ENCODE results near the gene NLRP6.
"Not testable (repeated sequence)": the region's sequence is repeated elsewhere in the genome, so short reads cannot be mapped to it uniquely, and the experiment has no call there.

The NLRP6 gene

DNA sequence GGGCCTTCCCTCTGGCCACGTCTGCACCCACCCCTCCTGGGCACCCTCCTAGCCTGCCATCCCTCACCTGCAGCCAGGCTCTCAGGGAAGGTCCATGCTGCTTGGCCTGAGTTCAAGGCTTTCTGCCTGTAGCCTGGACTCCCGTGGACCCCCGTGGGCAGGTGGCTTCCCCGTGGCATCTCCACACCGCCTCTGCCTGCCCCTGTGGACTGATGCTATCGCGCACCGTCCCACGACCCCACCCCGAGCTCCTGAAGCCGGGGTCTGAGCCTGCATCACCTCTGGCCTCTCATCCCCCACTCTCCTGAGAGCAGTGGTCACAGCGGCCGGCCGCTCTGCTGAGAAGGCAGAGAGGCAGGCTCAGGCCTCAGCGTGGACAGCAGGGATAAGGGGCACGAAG, 16.6 kb downstream of the NLRP6 start:
- no peak for DNase-seq

DNA sequence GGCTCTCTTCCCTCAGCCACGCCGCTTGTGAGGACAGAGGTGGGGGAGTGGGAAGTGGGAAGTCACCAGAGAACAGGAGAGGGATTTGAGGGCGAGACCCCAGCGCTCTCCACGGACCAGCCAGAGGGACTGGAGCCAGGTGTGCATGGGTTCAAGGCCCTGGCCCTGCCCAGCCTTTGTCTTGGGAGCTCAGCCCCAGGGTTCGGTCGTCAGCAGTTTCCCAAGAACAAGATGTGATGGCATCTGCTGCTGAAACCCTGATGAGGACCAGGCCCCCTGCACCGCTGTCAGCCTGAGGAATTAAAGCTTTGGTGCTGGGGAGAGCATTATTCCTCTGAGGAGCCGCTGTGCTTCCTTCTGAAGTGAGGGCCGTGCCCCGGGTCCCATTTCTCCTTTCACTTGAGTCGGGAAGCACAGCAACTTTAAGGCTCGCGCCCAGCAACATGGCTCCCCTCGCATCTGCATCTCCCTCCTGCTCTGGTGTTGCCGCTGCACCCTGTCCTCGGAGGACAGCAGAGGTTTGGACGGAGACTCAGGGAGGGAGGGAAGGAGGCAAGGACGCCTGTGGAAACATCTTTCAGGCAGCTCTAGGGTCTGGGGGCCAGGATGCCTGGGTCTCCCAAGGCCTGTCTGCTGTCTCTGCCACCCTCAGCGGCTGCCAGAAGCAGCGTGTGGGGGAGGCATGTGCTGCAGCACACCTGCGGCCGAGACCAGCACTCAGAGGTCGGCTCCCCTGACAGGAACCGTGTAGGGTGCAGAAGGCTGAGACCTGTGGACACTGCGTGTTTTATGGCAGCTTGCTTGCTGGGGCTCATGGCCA, 17.4 kb downstream of the NLRP6 start:
- no peak for DNase-seq

DNA sequence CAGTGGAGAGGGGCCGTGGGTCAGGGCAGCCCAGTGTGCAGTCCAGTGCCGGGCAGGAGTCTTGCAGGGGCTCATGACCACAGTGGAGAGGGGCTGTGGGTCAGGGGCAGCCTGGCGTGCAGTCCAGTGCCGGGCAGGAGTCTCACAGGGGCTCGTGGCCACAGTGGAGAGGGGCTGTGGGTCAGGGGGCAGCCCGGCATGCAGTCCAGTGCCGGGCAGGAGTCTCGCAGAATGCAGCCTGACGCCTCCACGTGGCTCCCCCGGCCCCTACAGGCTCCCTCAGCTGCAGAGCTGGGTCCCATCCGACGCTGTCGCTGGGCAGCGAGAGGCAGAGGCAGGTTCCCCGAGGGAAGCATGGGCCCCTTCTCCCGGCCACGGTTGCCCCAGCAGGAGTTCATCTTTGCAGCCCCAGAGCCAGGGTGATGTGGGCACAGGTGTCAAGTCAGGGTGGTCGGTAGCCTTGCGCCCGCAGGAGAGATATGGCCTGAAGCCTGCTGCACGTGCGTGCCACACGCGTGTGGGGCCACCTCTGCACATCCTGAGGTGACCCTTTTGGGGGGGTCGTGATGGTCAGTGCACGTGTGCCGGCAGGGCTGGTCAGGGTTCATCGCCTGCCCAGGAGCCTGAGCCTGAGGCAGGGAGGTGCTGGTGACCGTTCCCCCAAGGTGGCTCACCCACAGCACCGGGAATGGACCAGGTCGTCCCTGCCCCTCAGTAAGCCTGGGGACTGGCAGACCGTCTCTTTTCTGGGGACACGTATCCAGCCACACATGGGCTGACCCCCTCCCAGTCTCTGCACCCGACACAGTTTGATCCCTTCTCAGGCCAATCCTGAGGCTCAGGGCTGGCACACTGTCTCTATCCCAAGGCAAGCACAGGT, 18.2 kb downstream of the NLRP6 start:
- DNase-seq: no peak

DNA sequence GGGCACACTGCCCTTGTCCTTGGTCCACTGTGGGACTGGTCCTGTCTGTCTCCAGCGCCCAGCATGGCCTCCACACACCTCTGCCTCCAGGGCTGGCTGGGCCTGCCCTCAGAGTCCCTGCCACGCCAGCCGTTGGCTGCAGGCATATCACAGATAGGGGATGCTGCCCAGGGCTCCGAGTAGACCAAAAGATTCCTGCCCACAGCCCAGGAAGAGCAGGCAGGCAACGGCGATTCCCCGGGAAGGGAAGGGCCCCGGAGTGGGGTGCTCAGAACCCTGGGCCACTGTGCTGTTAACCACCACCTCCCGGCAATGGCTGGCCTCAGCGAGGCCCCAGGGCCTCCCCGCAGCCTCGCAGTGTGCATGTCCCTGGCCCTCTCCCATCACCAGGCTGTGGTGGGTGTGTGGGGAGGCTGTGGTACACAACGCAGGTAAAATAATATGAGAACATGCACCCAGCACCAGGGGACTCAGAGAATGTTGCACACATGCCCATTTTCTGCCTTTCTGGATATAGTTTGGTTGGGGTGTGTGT, 18.9 kb downstream of the NLRP6 start:
- DNase-seq: no peak

DNA sequence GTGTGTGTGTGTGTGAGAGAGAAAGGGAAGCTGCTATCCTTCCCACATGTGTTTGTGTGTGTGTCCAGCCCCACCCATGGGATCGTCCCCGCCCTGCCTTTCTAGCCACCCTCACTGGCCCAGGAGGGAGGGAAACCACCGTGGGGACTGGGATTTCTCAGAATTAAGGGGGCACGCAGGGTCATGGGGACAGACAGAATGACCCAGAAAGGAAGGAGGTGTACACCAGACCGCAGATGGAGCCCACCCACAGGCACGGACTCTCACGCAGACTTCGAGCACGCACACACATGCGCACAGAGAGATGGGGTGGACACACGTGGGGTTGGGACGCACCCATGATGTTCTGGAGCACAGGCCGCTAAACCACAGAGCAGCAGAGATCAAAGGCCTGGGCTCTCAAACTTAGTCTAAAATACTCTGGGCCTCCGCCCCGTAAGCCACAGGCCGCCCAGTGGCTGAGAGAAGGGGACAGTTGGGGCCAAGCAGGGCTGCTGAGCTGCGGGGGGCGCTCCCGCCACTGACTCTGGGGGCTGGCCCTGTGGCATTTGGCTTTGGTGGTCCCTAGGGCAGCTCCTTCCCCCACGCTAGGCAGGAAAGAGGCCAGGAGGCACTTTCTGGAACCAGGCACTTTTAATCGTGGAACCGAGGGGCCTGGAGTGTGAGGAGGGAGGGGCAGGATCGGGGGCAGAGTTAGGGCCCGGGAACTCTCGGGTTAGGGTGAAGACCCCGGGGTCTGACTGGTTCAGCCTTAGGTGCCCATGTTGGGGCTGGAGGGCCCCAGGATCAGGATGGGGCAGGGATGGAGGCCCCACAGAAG, 19.6 kb downstream of the NLRP6 start:
- DNase-seq: peak; percentile 67

DNA sequence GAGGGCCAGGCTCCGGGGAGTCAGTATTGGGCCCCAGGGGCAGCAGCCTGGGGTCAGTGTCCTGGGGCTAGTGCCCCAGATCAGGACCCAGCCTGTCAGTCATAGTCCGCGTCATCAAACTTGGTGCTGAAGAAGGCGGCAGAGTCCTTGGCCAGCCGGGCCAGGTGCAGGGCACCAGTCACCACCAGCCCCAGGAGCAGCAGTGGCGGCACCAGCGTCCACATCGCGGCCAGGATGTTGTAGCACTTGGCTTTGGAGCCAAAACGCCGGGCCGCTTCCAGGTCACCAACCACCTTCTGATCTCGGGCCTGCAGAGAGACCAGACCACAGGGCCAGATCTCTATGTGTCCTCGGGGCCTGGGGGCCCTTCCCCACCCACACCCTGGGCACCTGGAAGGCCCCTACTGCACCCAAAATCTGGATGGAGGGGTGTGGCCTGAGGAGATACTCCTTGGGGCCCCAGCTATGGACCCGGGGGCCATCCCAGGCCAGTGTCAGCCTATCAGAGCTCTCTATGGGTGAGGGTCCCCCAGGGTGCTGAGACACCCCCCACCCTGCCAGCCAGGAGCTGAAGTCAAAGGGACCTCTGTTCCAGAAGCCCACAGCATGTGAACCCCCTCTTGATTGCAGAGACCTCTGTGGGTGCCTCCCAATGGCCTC, 20.3 kb downstream of the NLRP6 start:
- peak; percentile 15 for DNase-seq

DNA sequence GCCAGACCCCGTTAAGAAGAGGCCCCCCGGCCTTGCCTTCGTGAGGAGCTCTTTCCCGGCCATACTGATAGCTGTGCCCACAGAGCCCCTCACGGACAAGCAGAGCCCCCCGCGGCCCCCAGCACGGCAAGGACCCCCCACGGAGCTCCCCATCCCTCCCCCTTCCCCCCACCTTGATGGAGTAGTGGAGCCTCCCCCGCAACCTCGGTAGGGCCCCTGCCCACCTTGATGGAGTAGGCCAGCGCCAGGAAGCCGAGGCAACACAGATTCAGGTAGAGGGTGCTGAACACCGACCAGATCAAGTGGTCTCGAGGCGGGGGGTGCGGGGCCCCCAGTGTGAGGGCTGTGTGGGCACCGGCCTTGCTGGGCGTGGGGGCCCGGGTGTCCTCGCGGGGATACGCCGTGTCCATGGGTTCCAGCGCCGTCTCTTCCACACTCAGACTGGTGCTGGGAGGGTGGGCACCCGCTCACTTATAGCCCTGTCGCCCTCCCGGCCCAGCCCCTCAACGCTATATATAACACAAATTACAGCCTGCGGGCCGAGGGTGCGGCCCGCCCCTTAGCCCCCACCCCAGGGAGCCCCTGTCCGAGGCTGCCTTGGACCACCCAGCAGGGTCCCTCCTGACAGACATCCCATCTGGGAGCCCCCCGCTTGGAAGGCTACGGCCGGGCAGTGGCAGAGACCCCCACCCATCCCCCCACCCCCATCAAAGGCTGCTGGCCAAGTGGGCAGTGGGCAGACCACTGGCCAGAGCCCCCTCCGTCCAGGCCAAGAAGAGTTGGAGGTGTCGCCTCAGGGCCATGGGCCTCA, 21.1 kb downstream of the NLRP6 start, which contains the start of gene IFITM5:
IFITM5 (minus strand) TSS at position 446 of the 811 bp plus-strand sequence; CDS start at position 410, 36 bp downstream.
- DNase-seq: no peak

DNA sequence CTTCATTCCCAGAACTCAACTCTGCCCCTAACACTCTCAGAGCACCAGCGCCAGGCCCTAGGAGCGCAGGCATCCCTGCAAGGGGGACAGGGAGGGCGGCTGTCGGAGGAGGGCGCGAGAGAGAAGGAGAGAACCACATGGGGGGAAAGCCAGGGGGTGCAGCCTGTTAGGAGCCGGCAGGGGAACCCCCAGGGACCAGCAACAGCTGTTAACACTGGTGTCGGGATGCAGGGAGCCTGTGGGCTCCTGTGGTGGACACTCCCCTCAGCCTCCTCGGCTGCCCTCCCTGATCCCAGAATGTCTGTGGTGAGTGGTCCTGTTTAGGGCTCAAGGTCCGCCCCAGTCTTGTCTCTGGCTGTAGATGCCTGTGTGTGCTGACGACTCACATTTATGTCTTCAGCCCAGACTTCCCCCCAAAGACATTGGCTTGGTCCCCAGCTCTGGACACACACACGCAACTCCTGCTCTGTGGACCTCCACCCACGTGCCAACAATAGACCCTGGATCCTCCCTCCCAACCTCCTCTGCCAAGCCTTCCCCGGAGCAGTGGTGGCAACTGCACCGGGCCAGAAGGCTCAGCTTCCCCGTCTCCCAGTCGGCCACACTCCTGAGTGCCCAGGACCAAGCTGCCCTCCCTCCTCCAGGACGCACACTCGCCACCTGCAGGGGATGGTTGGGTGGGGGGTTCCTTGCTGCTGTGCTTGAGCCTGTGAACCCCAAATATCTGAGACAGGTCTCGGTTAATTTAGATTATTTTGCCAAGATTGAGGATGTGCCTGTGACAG, 21.9 kb downstream of the NLRP6 start:
- no peak for DNase-seq

DNA sequence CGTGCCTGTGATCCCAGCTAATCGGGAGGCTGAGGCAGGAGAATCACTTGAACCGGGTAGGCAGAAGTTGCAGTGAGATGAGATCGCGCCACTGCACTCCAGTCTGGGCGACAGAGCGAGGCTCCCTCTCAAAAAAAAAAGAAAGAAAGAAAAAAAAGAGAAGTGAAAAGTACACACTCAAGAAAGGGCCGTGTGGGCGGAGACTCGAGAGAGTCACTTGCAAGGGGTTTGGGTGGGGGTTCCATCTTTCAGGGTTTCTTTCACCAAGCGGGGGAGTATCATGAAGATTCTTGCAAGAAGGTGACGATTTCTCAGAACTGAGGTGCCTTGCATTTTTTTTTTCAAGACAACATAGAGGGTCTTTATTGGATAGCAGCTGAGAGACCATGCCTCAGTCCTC, 25.2 kb downstream of the NLRP6 start:
- DNase-seq: no peak

DNA sequence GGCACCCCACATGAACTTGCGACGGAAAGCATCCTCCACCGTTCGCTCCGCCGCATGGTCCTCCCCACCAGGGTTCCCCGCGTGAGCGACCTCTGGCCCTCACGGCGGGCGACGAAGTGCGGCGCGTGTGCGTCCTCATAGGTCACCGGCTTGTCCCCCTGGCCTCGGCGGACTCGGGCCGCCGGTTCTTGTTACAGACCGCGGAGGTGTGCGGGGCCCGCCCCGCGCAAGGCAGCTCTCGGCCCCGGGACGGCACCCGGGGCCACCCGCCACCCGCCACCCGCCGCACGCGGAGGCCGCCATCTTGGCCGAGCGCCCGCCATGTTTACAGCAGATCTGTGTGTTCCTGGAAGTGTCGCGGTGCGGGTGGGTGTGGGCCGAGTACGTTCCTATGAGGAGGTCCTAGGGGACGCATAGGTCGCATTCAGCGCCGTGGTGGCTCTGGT, 25.9 kb downstream of the NLRP6 start:
- DNase-seq: no peak

DNA sequence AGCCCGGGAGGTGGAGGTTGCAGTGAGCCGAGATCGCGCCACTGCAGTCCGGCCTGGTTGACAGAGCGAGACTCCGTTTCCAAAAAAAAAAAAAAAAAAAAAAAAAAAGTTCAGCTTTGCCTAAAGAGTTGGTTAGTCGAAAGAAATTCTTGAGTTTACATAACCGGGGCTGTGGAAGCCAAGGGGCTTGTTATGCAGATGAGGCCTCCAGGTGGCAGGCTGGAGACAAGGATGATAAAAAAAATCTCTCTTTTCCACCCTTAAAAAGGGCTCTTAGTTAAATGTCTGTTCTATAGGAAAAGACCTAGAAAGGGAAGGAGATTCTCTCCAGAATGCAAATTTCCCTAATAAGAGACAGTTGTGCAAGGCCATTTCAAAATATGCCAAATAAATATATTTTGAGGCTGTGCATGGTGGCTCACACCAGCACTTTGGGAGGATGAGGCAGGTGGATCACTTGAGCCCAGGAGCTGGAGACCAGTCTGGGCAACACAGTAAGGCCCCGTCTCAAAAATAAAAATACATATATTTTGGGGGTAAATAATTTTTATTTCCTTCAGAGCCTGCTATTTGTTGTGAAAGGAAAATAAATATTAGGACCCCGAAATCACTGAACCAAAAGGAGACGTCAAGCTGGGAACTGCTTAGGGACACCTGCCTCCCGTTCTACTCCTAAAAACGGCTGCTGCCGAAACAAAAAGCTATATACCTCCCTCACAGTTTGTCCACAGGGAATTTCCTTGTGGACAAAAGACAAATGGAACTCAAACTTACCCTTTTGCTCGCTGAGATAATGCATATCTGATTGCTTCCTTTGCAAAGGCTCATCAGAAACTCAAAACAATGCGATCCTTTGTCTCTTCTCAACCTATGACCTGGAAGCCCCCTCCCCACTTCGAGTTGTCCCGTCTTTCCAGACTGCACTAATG, 27.0 kb downstream of the NLRP6 start:
- peak; percentile 66 for DNase-seq

DNA sequence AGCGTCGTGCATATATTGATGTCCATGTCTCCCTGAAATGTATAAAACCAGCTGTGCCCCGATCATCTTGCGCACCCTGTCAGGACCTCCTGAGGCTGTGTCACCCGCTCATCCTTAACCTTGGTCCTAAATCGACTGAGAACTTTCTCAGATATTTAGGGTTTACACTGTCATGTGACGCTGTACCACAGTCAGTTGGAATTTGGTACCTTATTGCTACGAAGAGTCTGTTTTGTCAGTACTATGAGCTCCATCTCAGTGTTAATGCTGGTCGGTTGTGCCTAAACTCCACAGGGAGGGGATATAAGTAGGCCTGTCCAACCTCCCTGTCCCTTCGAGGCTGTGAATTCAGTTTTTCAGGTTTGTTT, 27.6 kb downstream of the NLRP6 start:
- DNase-seq: no peak

DNA sequence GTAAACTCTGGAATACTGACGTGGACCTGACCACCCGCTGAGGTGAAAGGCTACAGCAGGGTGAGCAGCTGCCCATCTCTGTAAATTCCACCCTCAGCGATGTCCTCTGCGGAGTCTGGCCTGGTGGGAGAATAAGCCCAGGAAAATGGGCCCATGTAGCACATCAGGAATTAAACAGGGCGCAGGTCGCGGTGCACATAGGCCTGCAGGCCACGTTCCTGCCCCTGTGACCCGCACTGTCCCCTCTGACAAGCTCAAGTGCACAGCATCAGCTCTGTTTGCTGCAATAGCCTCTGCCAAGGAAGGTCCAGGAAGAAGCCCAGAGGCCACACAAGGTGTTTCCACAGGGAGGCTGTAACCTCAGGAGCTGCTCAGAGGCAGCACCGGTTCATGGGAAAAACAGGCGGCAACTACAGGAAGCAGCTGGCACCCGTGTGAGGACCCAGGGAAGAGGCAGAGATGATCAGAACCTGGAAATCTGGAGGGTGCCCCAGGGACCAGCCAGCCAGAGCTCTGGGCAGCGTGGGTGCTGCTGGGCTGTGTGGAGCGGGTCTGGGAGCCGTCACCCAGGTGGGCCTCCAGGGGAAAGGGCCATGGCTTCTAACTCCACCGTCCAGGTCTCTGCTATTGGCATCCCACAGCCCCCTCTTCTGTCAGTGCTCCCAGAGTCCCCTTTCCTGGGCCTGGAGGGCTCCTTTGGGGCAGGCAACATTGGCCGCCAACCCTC, 28.6 kb downstream of the NLRP6 start:
- no peak for DNase-seq

DNA sequence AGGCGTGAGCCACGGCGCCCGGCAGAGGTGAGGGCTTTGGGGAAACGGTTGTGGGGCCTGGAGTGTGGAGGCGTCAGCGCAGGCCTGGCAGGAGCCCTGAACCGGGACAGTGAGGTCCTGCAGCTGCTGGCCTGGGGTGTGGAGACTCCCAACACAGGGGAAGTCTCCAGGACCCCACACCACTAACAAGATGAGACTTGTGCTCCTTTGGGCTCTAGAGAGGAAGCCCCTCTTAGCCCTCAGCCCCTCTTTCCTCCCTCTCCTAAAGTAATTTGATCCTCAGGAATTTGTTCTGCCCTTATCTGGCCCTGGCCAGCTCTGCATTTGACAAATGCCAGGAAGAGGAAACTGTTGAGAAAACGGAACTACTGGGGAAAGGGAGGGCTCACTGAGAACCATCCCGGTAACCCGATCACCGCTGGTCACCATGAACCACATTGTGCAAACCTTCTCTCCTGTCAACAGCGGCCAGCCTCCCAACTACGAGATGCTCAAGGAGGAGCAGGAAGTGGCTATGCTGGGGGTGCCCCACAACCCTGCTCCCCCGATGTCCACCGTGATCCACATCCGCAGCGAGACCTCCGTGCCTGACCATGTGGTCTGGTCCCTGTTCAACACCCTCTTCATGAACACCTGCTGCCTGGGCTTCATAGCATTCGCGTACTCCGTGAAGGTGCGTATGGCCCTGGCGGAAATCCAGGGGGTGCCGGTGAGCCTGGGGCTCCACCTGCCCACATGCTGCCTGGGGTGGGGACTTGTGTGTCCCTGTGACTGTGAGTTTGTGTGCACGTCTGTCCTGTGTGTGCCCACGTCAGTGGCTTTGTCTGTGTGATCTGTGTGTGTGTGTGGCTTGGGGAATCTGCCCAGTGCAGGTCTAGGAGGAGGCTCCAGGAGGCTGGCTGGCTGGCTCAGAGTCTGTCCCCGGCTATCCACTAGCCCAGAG, 29.8 kb downstream of the NLRP6 start, which contains the start of gene IFITM2:
IFITM2 (plus strand) TSS at position 51 of the 943 bp plus-strand sequence; CDS start at position 428, 377 bp downstream.
- peak; percentile 75 for DNase-seq

DNA sequence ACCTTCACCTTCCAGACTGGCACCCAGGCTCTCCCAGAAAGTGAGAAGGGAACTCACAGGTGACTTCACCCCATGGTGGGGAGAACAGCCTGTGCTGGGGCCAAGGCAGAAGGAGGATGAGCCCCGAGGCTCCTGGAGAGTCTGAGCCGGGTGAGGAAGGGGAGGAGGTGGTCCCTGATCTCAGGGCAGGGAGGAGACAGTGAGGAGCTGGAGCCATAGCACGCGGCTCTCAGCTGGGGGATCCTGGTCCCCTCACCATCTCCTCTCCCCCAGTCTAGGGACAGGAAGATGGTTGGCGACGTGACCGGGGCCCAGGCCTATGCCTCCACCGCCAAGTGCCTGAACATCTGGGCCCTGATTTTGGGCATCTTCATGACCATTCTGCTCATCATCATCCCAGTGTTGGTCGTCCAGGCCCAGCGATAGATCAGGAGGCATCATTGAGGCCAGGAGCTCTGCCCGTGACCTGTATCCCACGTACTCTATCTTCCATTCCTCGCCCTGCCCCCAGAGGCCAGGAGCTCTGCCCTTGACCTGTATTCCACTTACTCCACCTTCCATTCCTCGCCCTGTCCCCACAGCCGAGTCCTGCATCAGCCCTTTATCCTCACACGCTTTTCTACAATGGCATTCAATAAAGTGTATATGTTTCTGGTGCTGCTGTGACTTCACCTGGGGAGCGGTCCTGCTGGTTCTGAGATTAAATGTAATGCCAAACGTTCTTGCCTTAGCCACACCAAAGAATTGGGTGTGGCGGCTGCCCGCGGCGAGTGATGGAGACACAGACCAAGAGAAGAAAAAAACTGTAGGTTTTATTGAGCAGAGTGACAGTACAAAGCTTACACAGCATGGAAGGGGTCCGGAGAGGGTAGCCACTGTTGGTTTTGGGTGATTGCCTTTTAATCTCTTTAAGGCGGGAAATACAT, 30.8 kb downstream of the NLRP6 start:
- not testable (repeated sequence) for DNase-seq

DNA sequence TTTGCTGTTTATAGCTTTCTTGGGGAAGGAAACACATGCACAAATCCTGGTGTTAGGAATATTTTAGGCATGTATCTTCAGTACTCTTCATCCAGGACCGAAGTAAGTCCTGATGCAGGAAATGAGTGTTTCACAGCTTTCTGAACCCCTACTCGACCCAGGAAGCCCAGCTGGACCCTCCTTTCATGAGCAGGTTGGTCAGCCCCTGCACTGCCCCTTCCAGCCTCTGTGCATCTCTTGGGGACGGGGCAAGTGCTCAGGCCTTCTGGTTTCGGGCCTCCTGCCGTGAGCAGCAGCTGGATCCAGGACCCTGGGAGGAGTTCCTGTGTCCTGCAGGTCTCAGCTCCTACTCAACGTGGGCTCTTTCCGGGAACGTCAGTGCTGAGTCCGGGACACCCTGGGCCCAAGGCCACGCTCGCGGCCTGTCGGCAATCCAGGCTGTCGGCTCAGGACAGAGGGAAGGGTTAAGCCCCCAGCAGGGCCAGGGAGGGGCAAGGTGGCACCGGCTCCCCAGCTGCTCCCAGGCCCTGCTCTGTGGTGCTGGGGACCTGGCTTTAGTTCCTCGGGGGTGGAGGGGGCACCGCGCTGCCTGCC, 31.9 kb downstream of the NLRP6 start:
- DNase-seq: not testable (repeated sequence)

Measured in CD4-positive, alpha-beta T cell treated with Interleukin-15 for 1 hour (primary cell).